AG10803 (cell line): ENCODE results near the gene PARK7.
A peak's percentile ranks its signal among the peaks of the same experiment; 100 is the strongest.
"Not testable (repeated sequence)": the region's sequence is repeated elsewhere in the genome, so short reads cannot be mapped to it uniquely, and the experiment has no call there.

Source experiments
- DNase-seq: peaks from one replicate; pipeline ENCODE4 v3.0.0; 2010; ENCODE audit warnings: low read depth
- H3K4me3 ChIP-seq: 2 replicates; pipeline ENCODE4 v1.5.1; 2011; ENCODE audit warnings: mild to moderate bottlenecking, low read length, control low read depth
- CTCF ChIP-seq: conservative IDR thresholded peaks from 2 replicates; pipeline ENCODE4 v1.5.1; 2011; ENCODE audit warnings: mild to moderate bottlenecking, low read length, control low read depth, inconsistent platforms

Gene PARK7

GRCh38 chr1:7921796-7922195 is 39.7 kb upstream of the PARK7 start:
- no peak for TF ChIP-seq CTCF
- peak; percentile 28 for DNase-seq
- no peak overlapping the region for H3K4me3 ChIP-seq

- TF ChIP-seq CTCF: no peak
- no peak overlapping the region for H3K4me3 ChIP-seq
- peak; percentile 47 for DNase-seq
These were observed 39.2 kb upstream of the PARK7 start for GRCh38 chr1:7922301-7922700.

DNA sequence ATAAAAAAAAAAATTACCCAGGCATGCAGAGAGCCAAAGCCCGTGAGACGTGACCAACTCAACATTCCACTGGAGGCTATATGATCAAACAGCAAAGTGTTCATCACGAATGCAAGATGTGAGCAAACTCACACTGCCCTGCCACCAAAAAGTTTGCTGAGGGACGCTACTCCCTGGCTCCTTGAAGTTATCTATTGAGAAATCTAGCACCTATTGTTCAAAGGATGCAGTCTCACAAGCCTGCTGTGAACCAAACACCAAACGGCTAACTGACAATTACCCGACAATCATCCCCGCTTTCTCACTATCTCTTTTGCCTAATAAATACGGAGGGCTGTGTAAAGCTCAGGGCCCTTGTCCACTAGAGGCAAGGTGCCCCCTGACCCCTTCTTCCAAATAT is 34.5 kb upstream of the PARK7 start:
- H3K4me3 ChIP-seq, DNase-seq: not testable (repeated sequence)

- DNase-seq: no peak
- H3K4me3 ChIP-seq: no peak overlapping the region
- no peak for TF ChIP-seq CTCF
These were observed 33.3 kb upstream of the PARK7 start for GRCh38 chr1:7928247-7928646.

GRCh38 chr1:7929637-7930036 is 31.9 kb upstream of the PARK7 start:
- TF ChIP-seq CTCF: no peak

DNA sequence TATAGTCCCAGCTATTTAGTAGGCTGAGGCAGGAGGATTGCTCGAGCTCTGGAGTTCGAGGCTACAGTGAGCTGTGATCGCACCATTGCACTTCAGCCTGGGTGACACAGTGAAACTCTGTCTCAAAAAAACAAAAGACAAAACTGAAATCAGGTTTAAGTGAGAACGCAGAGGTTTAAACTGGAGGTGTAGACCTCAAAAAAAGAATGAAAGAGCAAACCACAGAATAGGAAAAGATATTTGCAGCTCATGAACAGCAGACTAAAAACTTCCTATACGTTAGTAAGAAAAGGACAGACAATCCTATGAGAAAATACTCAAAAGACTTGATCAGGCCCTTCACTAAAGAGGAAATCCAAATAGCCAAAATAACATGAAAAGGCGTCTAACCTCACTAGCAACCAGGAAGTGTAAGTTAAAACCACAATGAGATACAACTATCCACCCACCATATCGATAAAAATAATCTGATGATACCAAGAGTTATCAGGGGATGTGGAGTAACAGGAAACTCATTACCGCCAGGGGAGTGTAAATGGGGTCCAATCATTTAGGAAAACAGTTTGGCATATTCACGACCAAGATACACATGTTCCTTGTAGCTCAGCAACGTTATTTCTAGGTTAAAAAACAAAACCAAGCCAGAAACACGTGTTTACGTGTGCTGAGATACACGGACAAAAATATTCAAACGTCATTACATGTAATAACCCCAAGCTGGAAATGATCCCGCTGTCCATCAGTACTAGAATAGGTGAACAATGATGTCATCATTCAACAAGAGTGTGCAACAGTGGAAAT is 30.7 kb upstream of the PARK7 start:
- H3K4me3 ChIP-seq: no peak overlapping the region

More at GRCh38 chr1:7929637-7930036, 31.9 kb upstream of the PARK7 start:
- no peak for DNase-seq
- no peak overlapping the region for H3K4me3 ChIP-seq

GRCh38 chr1:7931446-7931812 is 30.1 kb upstream of the PARK7 start:
- no peak for TF ChIP-seq CTCF
- DNase-seq: no peak
- H3K4me3 ChIP-seq: no peak overlapping the region

More for the DNA sequence above, 30.7 kb upstream of the PARK7 start:
- no peak for DNase-seq
- no peak for TF ChIP-seq CTCF
